ENCODE results near the gene ITIH1.

DNA sequence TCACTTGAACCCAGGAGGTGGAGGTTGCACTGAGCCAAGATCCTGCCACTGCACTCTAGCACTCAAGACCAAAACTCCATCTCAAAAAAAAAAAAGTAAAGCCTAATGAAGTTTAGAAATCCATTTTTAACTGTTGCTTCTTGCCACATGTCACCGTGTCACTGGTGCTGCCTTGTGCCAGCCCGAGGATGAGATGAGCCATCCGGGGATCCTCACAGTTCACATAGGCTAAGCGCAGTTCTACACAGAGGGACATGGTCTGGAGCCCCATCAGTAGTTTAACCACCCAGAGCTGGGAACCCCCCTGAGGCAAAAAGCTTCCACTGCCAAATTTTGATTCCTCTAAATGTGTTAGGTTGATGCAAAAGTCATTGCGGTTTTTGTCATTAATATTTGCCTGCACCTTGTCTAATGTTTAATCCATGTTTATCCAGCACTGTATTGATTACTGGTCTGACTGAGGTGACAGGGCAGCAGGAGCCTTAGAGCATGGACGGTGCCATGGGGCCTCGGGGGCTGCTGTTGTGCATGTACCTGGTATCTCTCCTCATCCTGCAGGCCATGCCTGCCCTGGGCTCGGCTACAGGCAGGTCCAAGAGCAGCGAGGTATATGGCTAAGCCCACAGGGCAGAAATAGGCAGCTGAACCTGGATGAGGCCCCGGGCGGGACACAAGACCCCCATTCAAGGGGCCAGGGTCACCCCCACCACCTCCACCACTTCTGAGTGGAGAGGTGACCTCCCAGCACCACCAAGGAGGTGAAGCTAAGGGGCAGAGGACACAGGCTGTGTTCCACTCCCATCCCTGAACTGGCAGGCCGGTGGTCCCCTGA, at the start of gene ITIH1:
- TF ChIP-seq, protein P1, sequence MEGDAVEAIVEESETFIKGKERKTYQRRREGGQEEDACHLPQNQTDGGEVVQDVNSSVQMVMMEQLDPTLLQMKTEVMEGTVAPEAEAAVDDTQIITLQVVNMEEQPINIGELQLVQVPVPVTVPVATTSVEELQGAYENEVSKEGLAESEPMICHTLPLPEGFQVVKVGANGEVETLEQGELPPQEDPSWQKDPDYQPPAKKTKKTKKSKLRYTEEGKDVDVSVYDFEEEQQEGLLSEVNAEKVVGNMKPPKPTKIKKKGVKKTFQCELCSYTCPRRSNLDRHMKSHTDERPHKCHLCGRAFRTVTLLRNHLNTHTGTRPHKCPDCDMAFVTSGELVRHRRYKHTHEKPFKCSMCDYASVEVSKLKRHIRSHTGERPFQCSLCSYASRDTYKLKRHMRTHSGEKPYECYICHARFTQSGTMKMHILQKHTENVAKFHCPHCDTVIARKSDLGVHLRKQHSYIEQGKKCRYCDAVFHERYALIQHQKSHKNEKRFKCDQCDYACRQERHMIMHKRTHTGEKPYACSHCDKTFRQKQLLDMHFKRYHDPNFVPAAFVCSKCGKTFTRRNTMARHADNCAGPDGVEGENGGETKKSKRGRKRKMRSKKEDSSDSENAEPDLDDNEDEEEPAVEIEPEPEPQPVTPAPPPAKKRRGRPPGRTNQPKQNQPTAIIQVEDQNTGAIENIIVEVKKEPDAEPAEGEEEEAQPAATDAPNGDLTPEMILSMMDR (IDR thresholded peaks at IDR 0.05), result no peak
- TF ChIP-seq POLR2A (IDR thresholded peaks at IDR 0.05), result no peak

All from body of pancreas (tissue), 4 donors.